A549 (cell line): ENCODE measurements around the gene NCBP2. TPM values are rescaled to one million over a fixed set of nuclear protein-coding genes. Genes with fewer than 3 reads are reported as not detected.

Source experiments
- ATAC-seq, 2 experiments: fragments of 200-7000 bp in 1 of 2; fragments of >200 bp in 1 of 2; cut with Nextera tagmentation in 1 of 2; cut with Tn5 transposase in 1 of 2; 3 replicates each; pipeline versions ENCODE4 v1.8.0 to v1.9.1; 2018 to 2020; ENCODE audit warnings: mild to moderate bottlenecking in 1 of 2, moderate library complexity in 1 of 2
- CTCF ChIA-PET: fragments of 300-600 bp; sonication (Branson Sonifier 250); formaldehyde crosslinking; extraction: SDS; loops from one replicate; lab custom pipeline; 2021; ENCODE audit warnings: antibody characterized with exemption, inconsistent platforms; lab: Yijun Ruan, JAX
- POLR2A ChIA-PET: fragments of 350-600 bp; formaldehyde crosslinking; extraction: SDS; loops from one replicate; lab custom pipeline; 2021; ENCODE audit warnings: antibody characterized with exemption, inconsistent platforms; lab: Yijun Ruan, JAX
- DNase-seq, 2 experiments: peaks; one replicate each; pipeline versions ENCODE4 v3.0.0 to v3.0.0-alpha.2; 2011 to 2016; ENCODE audit warnings: low read depth in 1 of 2, low spot score in 1 of 2
- FAIRE-seq: peaks from 2 replicates; lab custom pipeline; 2011; peaks lifted over from hg19 to GRCh38; lab: Jason Lieb, UNC
- H3K27ac ChIP-seq, 2 experiments: fragments of >200 bp; sonication (Bioruptor Twin); formaldehyde crosslinking; 3 replicates each; pipeline ENCODE4 v1.5.1; 2016 to 2017
- H3K4me1 ChIP-seq: fragments of >200 bp; sonication (Bioruptor Twin); formaldehyde crosslinking; 3 replicates; pipeline ENCODE4 v1.6.1; 2016
- H3K4me2 ChIP-seq: fragments of >200 bp; sonication (Bioruptor Twin); formaldehyde crosslinking; 3 replicates; pipeline ENCODE4 v1.6.1; 2016
- H3K4me3 ChIP-seq: fragments of >200 bp; sonication (Bioruptor Twin); formaldehyde crosslinking; 3 replicates; pipeline ENCODE4 v1.5.1; 2016
- H3K9me3 ChIP-seq: fragments of >200 bp; sonication (Bioruptor Twin); formaldehyde crosslinking; 3 replicates; pipeline ENCODE4 v1.6.1; 2016
- BHLHE40 ChIP-seq: IDR thresholded peaks from 2 replicates; pipeline ENCODE4 v1.6.1; 2012; ENCODE audit warnings: low read depth, low read length, inconsistent platforms
- EHMT2 ChIP-seq: fragments of 200-600 bp; sonication (generic); IDR thresholded peaks from 2 replicates; pipeline ENCODE4 v1.6.1; 2016; ENCODE audit warnings: antibody characterized with exemption, low read depth, mild to moderate bottlenecking, moderate library complexity
- FOSL2 ChIP-seq, 2 experiments: fragments of 450-650 bp in 1 of 2; fragments of >200 bp in 1 of 2; sonication (Bioruptor Twin) in 1 of 2; formaldehyde crosslinking; IDR thresholded peaks; 2 replicates each; pipeline versions ENCODE4 v1.5.0 to v1.6.1; 2016 to 2020; ENCODE audit warnings: mild to moderate bottlenecking in 1 of 2, moderate library complexity in 1 of 2
- HEYL ChIP-seq: fragments of 250-450 bp; sonication (Bioruptor Pico); IDR thresholded peaks from 2 replicates; pipeline ENCODE4 v1.8.0; 2021; ENCODE audit warnings: mild to moderate bottlenecking, moderate library complexity
- HOXA7 ChIP-seq: fragments of 250-450 bp; sonication (Bioruptor Pico); IDR thresholded peaks from 2 replicates; pipeline ENCODE4 v1.5.0; 2020; ENCODE audit warnings: mild to moderate bottlenecking, moderate library complexity
- JUN ChIP-seq, 2 experiments: fragments of >200 bp; sonication (Bioruptor Twin); formaldehyde crosslinking; IDR thresholded peaks; 2 replicates in 1 of 2; 3 replicates in 1 of 2; pipeline ENCODE4 v1.6.1; 2016 to 2017
- KDM1A ChIP-seq: fragments of 200-600 bp; sonication (generic); IDR thresholded peaks from 2 replicates; pipeline ENCODE4 v1.6.1; 2016; ENCODE audit warnings: low read depth, mild to moderate bottlenecking
- KDM5A ChIP-seq: fragments of 200-600 bp; sonication (generic); IDR thresholded peaks from 2 replicates; pipeline ENCODE4 v1.6.1; 2016; ENCODE audit warnings: antibody characterized with exemption, mild to moderate bottlenecking
- MAFK ChIP-seq: fragments of 450-650 bp; IDR thresholded peaks from 2 replicates; pipeline ENCODE4 v1.6.1; 2014; ENCODE audit not compliant: partially characterized antibody
- MYC ChIP-seq: IDR thresholded peaks from 2 replicates; pipeline ENCODE4 v1.6.1; 2012; ENCODE audit warnings: mild to moderate bottlenecking, inconsistent platforms, low read length, improper control_type of control experiment, borderline replicate concordance
- NFE2L2 ChIP-seq: fragments of 150-350 bp; conservative IDR thresholded peaks from 2 replicates; pipeline ENCODE4 v1.6.1; 2014; ENCODE audit warnings: low read length
- NPAS2 ChIP-seq: fragments of 250-450 bp; sonication (Bioruptor Pico); IDR thresholded peaks from 2 replicates; pipeline ENCODE4 v1.8.0; 2022; ENCODE audit warnings: mild to moderate bottlenecking, moderate library complexity, borderline replicate concordance
- POLR2A ChIP-seq: IDR thresholded peaks from 2 replicates; pipeline ENCODE4 v1.6.1; 2012; ENCODE audit warnings: mild to moderate bottlenecking, low read length
- TP53 ChIP-seq: fragments of 250-450 bp; sonication (Bioruptor Pico); IDR thresholded peaks from 2 replicates; pipeline ENCODE4 v1.5.0; 2021; ENCODE audit warnings: mild to moderate bottlenecking, moderate library complexity
- ZNF302 ChIP-seq: fragments of 250-450 bp; sonication (Bioruptor Pico); IDR thresholded peaks from 2 replicates; pipeline ENCODE4 v1.9.0; 2021; ENCODE audit warnings: inconsistent platforms, mild to moderate bottlenecking, moderate library complexity
- ZSCAN20 ChIP-seq: fragments of 250-450 bp; sonication (Bioruptor Pico); IDR thresholded peaks from 2 replicates; pipeline ENCODE4 v1.8.0; 2022; ENCODE audit warnings: mild to moderate bottlenecking, moderate library complexity
- WGBS: methylation state at CpG from one replicate; pipeline ENCODE4 v1.1.6; 2017; ENCODE audit errors: missing lambda C conversion rate; 5-methylcytosine and 5-hydroxymethylcytosine counted together
- polyA plus RNA-seq, 4 experiments: library from polyadenylated mRNA; depleted of rRNA in 3 of 4; stranded (reverse); fragments of >200 nt; fragmentation: RNase III in 1 of 4; extraction: RNeasy Plus Mini Kit Qiagen cat#74134 plus additional on column Dnase treatment in 1 of 4; gene quantifications; 2 replicates in 3 of 4; 3 replicates in 1 of 4; pipeline ENCODE4 v1.2.3, GENCODE V29; 2011 to 2017
- TF ChIP-seq, protein P1 (sequence below): fragments of 250-450 bp; sonication (Bioruptor Pico); IDR thresholded peaks from 2 replicates; pipeline ENCODE4 v1.5.0; 2020; ENCODE audit warnings: low read depth, mild to moderate bottlenecking, moderate library complexity
- TF ChIP-seq, protein P2 (sequence below): fragments of >200 bp; sonication (Bioruptor Twin); formaldehyde crosslinking; IDR thresholded peaks from 3 replicates; pipeline ENCODE4 v1.5.1; 2016
- TF ChIP-seq, protein P3 (sequence below): IDR thresholded peaks from 2 replicates; pipeline ENCODE4 v1.6.1; 2012; ENCODE audit warnings: low read depth, borderline replicate concordance
- TF ChIP-seq, protein P4 (sequence below): fragments of 200-600 bp; sonication (generic); IDR thresholded peaks from 2 replicates; pipeline ENCODE4 v1.6.1; 2016; ENCODE audit warnings: antibody characterized with exemption, mild to moderate bottlenecking, moderate library complexity
- TF ChIP-seq, protein P5 (sequence below): fragments of 450-650 bp; IDR thresholded peaks from 2 replicates; pipeline ENCODE4 v1.6.1; 2014; ENCODE audit warnings: antibody characterized with exemption

The NCBP2 gene
- polyA plus RNA-seq, 2 of the 4 experiments (the other 2 are of a cell fraction) = 63.6 to 68.0 TPM

DNA sequence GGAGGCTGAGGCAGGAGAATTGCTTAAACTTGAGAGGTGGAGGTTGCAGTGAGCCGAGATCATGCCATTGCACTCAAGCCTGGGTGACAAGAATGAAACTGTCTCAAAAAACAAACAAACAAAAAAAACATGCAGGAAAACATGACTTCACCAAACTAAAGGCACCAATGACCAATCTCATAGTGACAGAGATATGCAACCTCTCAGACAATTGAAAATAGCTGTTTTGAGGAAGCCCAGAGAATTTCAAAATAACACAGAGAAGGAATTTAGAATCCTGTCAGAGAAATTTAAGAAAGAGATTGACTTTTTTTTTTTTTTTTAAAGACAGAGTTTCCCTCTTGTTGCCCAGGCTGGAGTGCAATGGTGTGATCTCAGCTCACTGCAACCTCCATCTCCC, 26.1 kb downstream of the NCBP2 start:
- 95% methylated on average over 1 of the region's 1 CpG for WGBS
- no peak overlapping the region for H3K4me2 ChIP-seq
- ATAC-seq = no peak
- H3K4me3 ChIP-seq = no peak overlapping the region
- CTCF ChIA-PET = interaction anchor here (0.6 kb wide), 1 partner anchor 182 kb away, joined by 3 read pairs; no protein-coding TSS in a partner anchor
- POLR2A ChIA-PET = no interaction called here
- TF ChIP-seq POLR2A (no peak), HOXA7 (CRISPR knock-in tag) (no peak), NFE2L2 (no peak), JUN (IDR thresholded peaks at IDR 0.05) (no peak), ZSCAN20 (CRISPR knock-in tag) (no peak), KDM5A (no peak), MYC (no peak), HEYL (CRISPR knock-in tag) (no peak), TP53 (CRISPR knock-in tag) (no peak)
- TF ChIP-seq, protein P1, sequence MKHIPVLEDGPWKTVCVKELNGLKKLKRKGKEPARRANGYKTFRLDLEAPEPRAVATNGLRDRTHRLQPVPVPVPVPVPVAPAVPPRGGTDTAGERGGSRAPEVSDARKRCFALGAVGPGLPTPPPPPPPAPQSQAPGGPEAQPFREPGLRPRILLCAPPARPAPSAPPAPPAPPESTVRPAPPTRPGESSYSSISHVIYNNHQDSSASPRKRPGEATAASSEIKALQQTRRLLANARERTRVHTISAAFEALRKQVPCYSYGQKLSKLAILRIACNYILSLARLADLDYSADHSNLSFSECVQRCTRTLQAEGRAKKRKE (CRISPR knock-in tag) = no peak
- H3K27ac ChIP-seq = no peak overlapping the region
- H3K9me3 ChIP-seq = 0 out of 3 replicates have a peak, but pooled peaks cover 3% of the 10 kb centered on the region
- no peak for FAIRE-seq
- no peak for DNase-seq
- H3K4me1 ChIP-seq = no peaks in the 10 kb centered on the region

DNA sequence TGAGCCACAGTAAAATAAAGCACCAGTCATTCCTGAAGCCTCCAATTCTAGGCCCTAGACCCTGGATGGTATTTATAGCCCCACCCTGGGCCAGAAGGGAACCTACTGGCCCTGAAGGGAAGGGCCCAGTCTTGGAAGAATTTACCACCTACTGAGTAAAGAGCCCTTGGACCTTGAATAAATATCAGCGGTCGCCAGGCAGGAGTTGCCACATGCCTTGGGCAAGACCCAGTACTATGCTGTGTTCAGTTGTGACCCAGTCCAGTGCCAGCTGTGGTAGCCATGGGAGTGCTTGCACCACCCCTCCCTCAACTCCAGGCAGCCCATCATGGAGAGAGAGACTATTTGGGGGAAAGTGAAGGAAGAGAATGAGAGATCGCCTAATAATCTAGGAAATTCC, 27.0 kb downstream of the NCBP2 start:
- no peak for DNase-seq
- FAIRE-seq = no peak
- 100% methylated on average over 1 of the region's 3 CpGs for WGBS
- Histone ChIP-seq H3K4me2 (no peak overlapping the region), H3K4me3 (no peak overlapping the region), H3K27ac (no peak overlapping the region), H3K4me1 (no peaks in the 10 kb centered on the region), H3K9me3 (0 out of 3 replicates have a peak, but pooled peaks cover 3% of the 10 kb centered on the region)
- TF ChIP-seq MAFK = no peak
- TF ChIP-seq, protein P2, sequence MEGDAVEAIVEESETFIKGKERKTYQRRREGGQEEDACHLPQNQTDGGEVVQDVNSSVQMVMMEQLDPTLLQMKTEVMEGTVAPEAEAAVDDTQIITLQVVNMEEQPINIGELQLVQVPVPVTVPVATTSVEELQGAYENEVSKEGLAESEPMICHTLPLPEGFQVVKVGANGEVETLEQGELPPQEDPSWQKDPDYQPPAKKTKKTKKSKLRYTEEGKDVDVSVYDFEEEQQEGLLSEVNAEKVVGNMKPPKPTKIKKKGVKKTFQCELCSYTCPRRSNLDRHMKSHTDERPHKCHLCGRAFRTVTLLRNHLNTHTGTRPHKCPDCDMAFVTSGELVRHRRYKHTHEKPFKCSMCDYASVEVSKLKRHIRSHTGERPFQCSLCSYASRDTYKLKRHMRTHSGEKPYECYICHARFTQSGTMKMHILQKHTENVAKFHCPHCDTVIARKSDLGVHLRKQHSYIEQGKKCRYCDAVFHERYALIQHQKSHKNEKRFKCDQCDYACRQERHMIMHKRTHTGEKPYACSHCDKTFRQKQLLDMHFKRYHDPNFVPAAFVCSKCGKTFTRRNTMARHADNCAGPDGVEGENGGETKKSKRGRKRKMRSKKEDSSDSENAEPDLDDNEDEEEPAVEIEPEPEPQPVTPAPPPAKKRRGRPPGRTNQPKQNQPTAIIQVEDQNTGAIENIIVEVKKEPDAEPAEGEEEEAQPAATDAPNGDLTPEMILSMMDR = no peak
- TF ChIP-seq, protein P3, sequence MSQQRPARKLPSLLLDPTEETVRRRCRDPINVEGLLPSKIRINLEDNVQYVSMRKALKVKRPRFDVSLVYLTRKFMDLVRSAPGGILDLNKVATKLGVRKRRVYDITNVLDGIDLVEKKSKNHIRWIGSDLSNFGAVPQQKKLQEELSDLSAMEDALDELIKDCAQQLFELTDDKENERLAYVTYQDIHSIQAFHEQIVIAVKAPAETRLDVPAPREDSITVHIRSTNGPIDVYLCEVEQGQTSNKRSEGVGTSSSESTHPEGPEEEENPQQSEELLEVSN = no peak
- POLR2A ChIA-PET = no interaction called here
- no peak for ATAC-seq
- CTCF ChIA-PET = no interaction called here

DNA sequence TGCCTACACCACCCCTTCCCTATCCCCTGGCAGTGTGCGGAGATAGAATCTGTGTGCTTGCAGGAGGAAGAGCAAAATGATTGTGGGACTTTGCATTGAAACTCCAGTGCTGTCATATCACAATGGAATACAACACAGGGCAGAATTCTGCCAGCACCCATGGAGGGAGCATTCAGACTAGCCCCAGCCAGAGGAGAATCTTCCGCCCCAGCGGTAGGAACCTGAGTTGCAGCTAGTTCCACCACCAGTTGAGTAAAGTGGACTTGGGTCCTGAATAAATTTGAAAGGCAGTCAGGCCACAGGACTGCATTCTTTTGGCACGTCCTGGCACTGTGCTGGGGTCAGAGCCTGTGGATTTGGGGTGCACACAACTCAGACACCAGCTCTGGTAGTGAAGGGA, 27.5 kb downstream of the NCBP2 start:
- POLR2A ChIA-PET = no interaction called here
- no peak overlapping the region for H3K4me2 ChIP-seq
- TF ChIP-seq NPAS2 (CRISPR knock-in tag) (no peak), KDM1A (no peak), EHMT2 (no peak), BHLHE40 (no peak), HOXA7 (CRISPR knock-in tag) (no peak), FOSL2 (IDR thresholded peaks at IDR 0.05) (no peak), FOSL2 (CRISPR knock-in tag; IDR thresholded peaks at IDR 0.05) (no peak), MYC (no peak), ZNF302 (no peak)
- TF ChIP-seq, protein P4, sequence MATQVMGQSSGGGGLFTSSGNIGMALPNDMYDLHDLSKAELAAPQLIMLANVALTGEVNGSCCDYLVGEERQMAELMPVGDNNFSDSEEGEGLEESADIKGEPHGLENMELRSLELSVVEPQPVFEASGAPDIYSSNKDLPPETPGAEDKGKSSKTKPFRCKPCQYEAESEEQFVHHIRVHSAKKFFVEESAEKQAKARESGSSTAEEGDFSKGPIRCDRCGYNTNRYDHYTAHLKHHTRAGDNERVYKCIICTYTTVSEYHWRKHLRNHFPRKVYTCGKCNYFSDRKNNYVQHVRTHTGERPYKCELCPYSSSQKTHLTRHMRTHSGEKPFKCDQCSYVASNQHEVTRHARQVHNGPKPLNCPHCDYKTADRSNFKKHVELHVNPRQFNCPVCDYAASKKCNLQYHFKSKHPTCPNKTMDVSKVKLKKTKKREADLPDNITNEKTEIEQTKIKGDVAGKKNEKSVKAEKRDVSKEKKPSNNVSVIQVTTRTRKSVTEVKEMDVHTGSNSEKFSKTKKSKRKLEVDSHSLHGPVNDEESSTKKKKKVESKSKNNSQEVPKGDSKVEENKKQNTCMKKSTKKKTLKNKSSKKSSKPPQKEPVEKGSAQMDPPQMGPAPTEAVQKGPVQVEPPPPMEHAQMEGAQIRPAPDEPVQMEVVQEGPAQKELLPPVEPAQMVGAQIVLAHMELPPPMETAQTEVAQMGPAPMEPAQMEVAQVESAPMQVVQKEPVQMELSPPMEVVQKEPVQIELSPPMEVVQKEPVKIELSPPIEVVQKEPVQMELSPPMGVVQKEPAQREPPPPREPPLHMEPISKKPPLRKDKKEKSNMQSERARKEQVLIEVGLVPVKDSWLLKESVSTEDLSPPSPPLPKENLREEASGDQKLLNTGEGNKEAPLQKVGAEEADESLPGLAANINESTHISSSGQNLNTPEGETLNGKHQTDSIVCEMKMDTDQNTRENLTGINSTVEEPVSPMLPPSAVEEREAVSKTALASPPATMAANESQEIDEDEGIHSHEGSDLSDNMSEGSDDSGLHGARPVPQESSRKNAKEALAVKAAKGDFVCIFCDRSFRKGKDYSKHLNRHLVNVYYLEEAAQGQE = no peak
- TF ChIP-seq, protein P5, sequence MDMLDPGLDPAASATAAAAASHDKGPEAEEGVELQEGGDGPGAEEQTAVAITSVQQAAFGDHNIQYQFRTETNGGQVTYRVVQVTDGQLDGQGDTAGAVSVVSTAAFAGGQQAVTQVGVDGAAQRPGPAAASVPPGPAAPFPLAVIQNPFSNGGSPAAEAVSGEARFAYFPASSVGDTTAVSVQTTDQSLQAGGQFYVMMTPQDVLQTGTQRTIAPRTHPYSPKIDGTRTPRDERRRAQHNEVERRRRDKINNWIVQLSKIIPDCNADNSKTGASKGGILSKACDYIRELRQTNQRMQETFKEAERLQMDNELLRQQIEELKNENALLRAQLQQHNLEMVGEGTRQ = no peak
- TF ChIP-seq, all 56 proteins: peak for 0
- FAIRE-seq (no peak), ATAC-seq (no peak), DNase-seq (no peak)
- WGBS = 100% methylated on average over 3 of the region's 4 CpGs
- Histone ChIP-seq H3K27ac (no peak overlapping the region), H3K4me3 (no peak overlapping the region), H3K4me1 (no peaks in the 10 kb centered on the region), H3K9me3 (0 out of 3 replicates have a peak, but pooled peaks cover 3% of the 10 kb centered on the region)
- CTCF ChIA-PET = no interaction called here
